Mesenchymal stem cell (in vitro differentiated cells and primary cell): ENCODE measurements around the gene PRRG2.
A peak's percentile ranks its signal among the peaks of the same experiment; 100 is the strongest.

Experiments
- DNase-seq: peaks from one replicate; pipeline ENCODE4 v3.0.0-alpha.2; 2013
- H2AFZ ChIP-seq: one replicate; pipeline ENCODE4 v1.6.1; 2013; ENCODE audit warnings: low read depth, mild to moderate bottlenecking, control low read depth, inconsistent platforms, low read length, moderate library complexity
- H2AK5ac ChIP-seq: 2 replicates; pipeline ENCODE4 v1.6.1; 2013; ENCODE audit warnings: low read length, moderate library complexity, mild to moderate bottlenecking, inconsistent platforms; ENCODE audit not compliant: severe bottlenecking
- H2BK120ac ChIP-seq: one replicate; pipeline ENCODE4 v1.6.1; 2013; ENCODE audit warnings: low read depth, mild to moderate bottlenecking, inconsistent platforms, low read length, moderate library complexity
- H2BK12ac ChIP-seq, 2 experiments: one replicate each; pipeline ENCODE4 v1.6.1; 2013; ENCODE audit warnings: inconsistent platforms in 2 of 2, low read length in 2 of 2, mild to moderate bottlenecking in 2 of 2, moderate library complexity in 2 of 2, control low read depth in 1 of 2
- H2BK15ac ChIP-seq: one replicate; pipeline ENCODE4 v1.6.1; 2013; ENCODE audit warnings: mild to moderate bottlenecking, low read depth, inconsistent platforms; ENCODE audit not compliant: poor library complexity, severe bottlenecking
- H2BK5ac ChIP-seq: 2 replicates; pipeline ENCODE4 v1.6.1; 2013; ENCODE audit warnings: low read depth, mild to moderate bottlenecking, low read length, control low read depth, inconsistent platforms; ENCODE audit not compliant: poor library complexity, severe bottlenecking
- H3K14ac ChIP-seq, 2 experiments: one replicate each; pipeline ENCODE4 v1.6.1; 2013; ENCODE audit warnings: inconsistent platforms in 2 of 2, low read length in 2 of 2, control low read depth in 1 of 2, mild to moderate bottlenecking in 1 of 2, moderate library complexity in 1 of 2
- H3K18ac ChIP-seq, 2 experiments: one replicate each; pipeline ENCODE4 v1.6.1; 2013; ENCODE audit warnings: inconsistent platforms in 2 of 2, low read length in 2 of 2, control low read depth in 1 of 2, low read depth in 1 of 2, mild to moderate bottlenecking in 1 of 2
- H3K23ac ChIP-seq, 2 experiments: one replicate each; pipeline ENCODE4 v1.6.1; 2013; ENCODE audit warnings: inconsistent platforms in 2 of 2, low read length in 2 of 2, mild to moderate bottlenecking in 2 of 2, moderate library complexity in 2 of 2, control low read depth in 1 of 2
- H3K27ac ChIP-seq: 2 replicates; pipeline ENCODE4 v1.5.1; 2013; ENCODE audit warnings: mild to moderate bottlenecking, moderate library complexity, low read length, control low read depth, inconsistent platforms; ENCODE audit not compliant: poor library complexity, severe bottlenecking
- H3K27me3 ChIP-seq, 2 experiments: 2 replicates each; pipeline versions ENCODE4 v1.6.1 to v1.7.0; 2013; ENCODE audit warnings: low read length in 2 of 2, mild to moderate bottlenecking in 2 of 2, moderate library complexity in 2 of 2, control low read depth in 1 of 2, inconsistent platforms in 1 of 2; ENCODE audit not compliant: control insufficient read depth in 1 of 2, insufficient read depth in 1 of 2
- H3K36me3 ChIP-seq, 2 experiments: 2 replicates each; pipeline versions ENCODE4 v1.6.1 to v1.7.0; 2013; ENCODE audit warnings: low read length in 2 of 2, control low read depth in 1 of 2, inconsistent platforms in 1 of 2, low read depth in 1 of 2, mild to moderate bottlenecking in 1 of 2; ENCODE audit not compliant: insufficient read depth in 2 of 2, control insufficient read depth in 1 of 2
- H3K4ac ChIP-seq, 2 experiments: one replicate each; pipeline ENCODE4 v1.6.1; 2013; ENCODE audit warnings: inconsistent platforms in 2 of 2, low read length in 2 of 2, mild to moderate bottlenecking in 2 of 2, moderate library complexity in 2 of 2, control low read depth in 1 of 2, low read depth in 1 of 2
- H3K4me1 ChIP-seq: 2 replicates; pipeline ENCODE4 v1.6.1; 2013; ENCODE audit warnings: low read depth, low read length, control low read depth; ENCODE audit not compliant: control insufficient read depth, insufficient read depth
- H3K4me2 ChIP-seq: 2 replicates; pipeline ENCODE4 v1.6.1; 2013; ENCODE audit warnings: low read length, mild to moderate bottlenecking, inconsistent platforms; ENCODE audit not compliant: poor library complexity, severe bottlenecking
- H3K4me3 ChIP-seq, 2 experiments: 2 replicates each; pipeline versions ENCODE4 v1.5.1 to v1.7.0; 2013; ENCODE audit warnings: low read length in 2 of 2, mild to moderate bottlenecking in 2 of 2, control low read depth in 1 of 2, low read depth in 1 of 2; ENCODE audit not compliant: insufficient read depth in 1 of 2
- H3K79me1 ChIP-seq: replicated peaks from 2 replicates; pipeline ENCODE4 v1.6.1; 2013; ENCODE audit warnings: mild to moderate bottlenecking, control low read depth, low read length, inconsistent platforms; ENCODE audit not compliant: poor library complexity, severe bottlenecking
- H3K9ac ChIP-seq: 2 replicates; pipeline ENCODE4 v1.7.0; 2013; ENCODE audit warnings: mild to moderate bottlenecking, low read length, moderate library complexity
- H3K9me3 ChIP-seq: 2 replicates; pipeline ENCODE4 v1.7.0; 2013; ENCODE audit warnings: mild to moderate bottlenecking, low read length; ENCODE audit not compliant: control insufficient read depth
- H4K8ac ChIP-seq: one replicate; pipeline ENCODE4 v1.6.1; 2013; ENCODE audit warnings: inconsistent platforms, mild to moderate bottlenecking, low read length, moderate library complexity
- H4K91ac ChIP-seq: one replicate; pipeline ENCODE4 v1.6.1; 2013; ENCODE audit warnings: mild to moderate bottlenecking, low read length, inconsistent platforms
- WGBS: methylation state at CpG from one replicate; pipeline ENCODE4 v1.1.7; 2013; ENCODE audit warnings: mixed read lengths; 5-methylcytosine and 5-hydroxymethylcytosine counted together

The PRRG2 gene

GRCh38 chr19:49549045-49549444, 32.1 kb upstream of the PRRG2 start:
- Histone ChIP-seq H3K4me3 (no peak overlapping the region), H4K8ac (peak overlapping the region; percentile 64), H2BK15ac (no peak overlapping the region), H3K23ac (no peak overlapping the region), H3K27me3 (no peaks in the 10 kb centered on the region), H2AFZ (no peak overlapping the region), H3K9me3 (no peaks in the 10 kb centered on the region), H3K4ac (no peak overlapping the region), H2BK5ac (no peak overlapping the region), H2BK12ac (no peak overlapping the region), H3K14ac (no peak overlapping the region), H3K36me3 (peaks cover 9 to 15% of the 10 kb centered on the region in 2 experiments), H3K18ac (no peak overlapping the region), H2AK5ac (no peak overlapping the region), H2BK120ac (no peak overlapping the region), H3K4me2 (no peak overlapping the region), H3K27ac (no peak overlapping the region), H4K91ac (no peak overlapping the region), H3K79me1 (no peaks in the 10 kb centered on the region), H3K4me1 (peaks cover 4% of the 10 kb centered on the region), H3K9ac (no peak overlapping the region)
- no peak for DNase-seq
- WGBS = 90% methylated on average over 13 of the region's 13 CpGs

- H2BK120ac ChIP-seq = no peak overlapping the region
- no peak overlapping the region for H4K91ac ChIP-seq
- H3K9ac ChIP-seq = no peak overlapping the region
- H2AK5ac ChIP-seq = no peak overlapping the region
- H3K79me1 ChIP-seq = peaks cover 5% of the 10 kb centered on the region
- peaks cover 2% of the 10 kb centered on the region for H3K4me1 ChIP-seq
- H3K4me2 ChIP-seq = no peak overlapping the region
- DNase-seq = no peak
- H2BK15ac ChIP-seq = no peak overlapping the region
- no peak overlapping the region for H2BK5ac ChIP-seq
- H2BK12ac ChIP-seq = no peak overlapping the region
- no peak overlapping the region for H3K4ac ChIP-seq
- H3K27ac ChIP-seq = no peak overlapping the region
- H4K8ac ChIP-seq = no peak overlapping the region
- no peaks in the 10 kb centered on the region for H3K9me3 ChIP-seq
- no peaks in the 10 kb centered on the region for H3K27me3 ChIP-seq
- H3K4me3 ChIP-seq = no peak overlapping the region
- WGBS = over 99% methylated on average over 6 of the region's 7 CpGs
- H2AFZ ChIP-seq = no peak overlapping the region
- H3K14ac ChIP-seq = no peak overlapping the region
- H3K18ac ChIP-seq = no peak overlapping the region
- no peak overlapping the region for H3K23ac ChIP-seq
- peaks cover 27 to 31% of the 10 kb centered on the region in 2 experiments for H3K36me3 ChIP-seq
Observed at GRCh38 chr19:49551531-49551930, 29.6 kb upstream of the PRRG2 start.

- Histone ChIP-seq H3K14ac (no peak overlapping the region), H3K27ac (no peak overlapping the region), H3K4me3 (no peak overlapping the region), H2BK5ac (no peak overlapping the region), H2BK12ac (no peak overlapping the region), H2AFZ (no peak overlapping the region), H3K4me2 (no peak overlapping the region), H2AK5ac (no peak overlapping the region), H3K9me3 (no peaks in the 10 kb centered on the region), H3K27me3 (no peaks in the 10 kb centered on the region), H3K36me3 (peaks cover 40 to 42% of the 10 kb centered on the region in 2 experiments), H3K4ac (no peak overlapping the region), H3K9ac (no peak overlapping the region), H2BK15ac (no peak overlapping the region), H3K4me1 (peaks cover 2% of the 10 kb centered on the region), H3K18ac (no peak overlapping the region), H4K8ac (no peak overlapping the region), H3K23ac (no peak overlapping the region), H3K79me1 (peaks cover 6% of the 10 kb centered on the region), H2BK120ac (no peak overlapping the region), H4K91ac (no peak overlapping the region)
- DNase-seq = no peak
- 95% methylated on average over 11 of the region's 11 CpGs for WGBS
Observed at GRCh38 chr19:49552749-49553148, 28.4 kb upstream of the PRRG2 start.

GRCh38 chr19:49553451-49554271, 27.5 kb upstream of the PRRG2 start:
- peaks cover 9% of the 10 kb centered on the region for H3K79me1 ChIP-seq
- no peak overlapping the region for H2BK120ac ChIP-seq
- no peak overlapping the region for H3K18ac ChIP-seq
- H2AFZ ChIP-seq = no peak overlapping the region
- peaks cover 2% of the 10 kb centered on the region for H3K4me1 ChIP-seq
- no peaks in the 10 kb centered on the region for H3K9me3 ChIP-seq
- H4K8ac ChIP-seq = no peak overlapping the region
- no peak overlapping the region for H3K23ac ChIP-seq
- H3K4me2 ChIP-seq = no peak overlapping the region
- H2BK15ac ChIP-seq = no peak overlapping the region
- no peak overlapping the region for H3K4me3 ChIP-seq
- H3K9ac ChIP-seq = peak overlapping the region; percentile 7
- H2AK5ac ChIP-seq = no peak overlapping the region
- H3K14ac ChIP-seq = no peak overlapping the region
- no peaks in the 10 kb centered on the region for H3K27me3 ChIP-seq
- no peak overlapping the region for H2BK12ac ChIP-seq
- peaks cover 49 to 51% of the 10 kb centered on the region in 2 experiments for H3K36me3 ChIP-seq
- no peak overlapping the region for H3K27ac ChIP-seq
- WGBS = 78% methylated on average over 10 of the region's 10 CpGs
- H2BK5ac ChIP-seq = no peak overlapping the region
- no peak overlapping the region for H3K4ac ChIP-seq
- no peak overlapping the region for H4K91ac ChIP-seq
- peak; percentile 67 for DNase-seq
